Colonic mucosa (tissue), 4 donors: ENCODE measurements around the gene LARP4B. TPM values are rescaled to one million over a fixed set of nuclear protein-coding genes. Genes with fewer than 3 reads are reported as not detected.
A peak's percentile ranks its signal among the peaks of the same experiment; 100 is the strongest.

ENCODE experiments used
- DNase-seq: peaks from one replicate; pipeline ENCODE4 v3.0.0-alpha.2; 2020
- H3K27ac ChIP-seq: fragments of 200-600 bp; one replicate; pipeline ENCODE4 v1.8.0; 2021
- H3K27me3 ChIP-seq: fragments of 200-600 bp; one replicate; pipeline ENCODE4 v1.8.0; 2021
- H3K36me3 ChIP-seq: fragments of 200-600 bp; one replicate; pipeline ENCODE4 v1.8.0; 2021
- H3K4me1 ChIP-seq: fragments of 200-600 bp; one replicate; pipeline ENCODE4 v1.8.0; 2021; ENCODE audit warnings: mild to moderate bottlenecking
- H3K4me3 ChIP-seq: fragments of 200-600 bp; one replicate; pipeline ENCODE4 v1.8.0; 2021
- H3K9ac ChIP-seq, 2 donors: one replicate each; pipeline ENCODE4 v1.7.0; 2013; ENCODE audit warnings: control low read depth in 2 of 2, low read depth in 2 of 2, low read length in 2 of 2
- H3K9me3 ChIP-seq: fragments of 200-600 bp; one replicate; pipeline ENCODE4 v1.8.0; 2021
- intact Hi-C: fragments of 100-400 bp; cut with DNase I; formaldehyde crosslinking; loops from one replicate; pipeline ENCODE4 v1.14.1; 2022
- total RNA-seq, 2 donors: library from RNA; stranded (reverse); fragmentation: NEBNext Ultra II Directional in 1 of 2; extraction: Animal tissue kit (Norgen Biotek cat#: 25700) in 1 of 2; gene quantifications; one replicate each; pipeline ENCODE4 v1.2.1, GENCODE V29; 2021
- TF ChIP-seq, protein P1 (sequence below): fragments of 200-600 bp; IDR thresholded peaks from one replicate; pipeline ENCODE4 v1.8.0; 2022; ENCODE audit warnings: antibody characterized with exemption, mild to moderate bottlenecking
- donor health status: healthy.
- donor health status: DM: no; HTN: no; CAD: no.
- donor health status: DM: no; HTN: no; CAD: no.

Gene LARP4B
- total RNA-seq, 2 donors from 2014 or later = 129 to 136 TPM

DNA sequence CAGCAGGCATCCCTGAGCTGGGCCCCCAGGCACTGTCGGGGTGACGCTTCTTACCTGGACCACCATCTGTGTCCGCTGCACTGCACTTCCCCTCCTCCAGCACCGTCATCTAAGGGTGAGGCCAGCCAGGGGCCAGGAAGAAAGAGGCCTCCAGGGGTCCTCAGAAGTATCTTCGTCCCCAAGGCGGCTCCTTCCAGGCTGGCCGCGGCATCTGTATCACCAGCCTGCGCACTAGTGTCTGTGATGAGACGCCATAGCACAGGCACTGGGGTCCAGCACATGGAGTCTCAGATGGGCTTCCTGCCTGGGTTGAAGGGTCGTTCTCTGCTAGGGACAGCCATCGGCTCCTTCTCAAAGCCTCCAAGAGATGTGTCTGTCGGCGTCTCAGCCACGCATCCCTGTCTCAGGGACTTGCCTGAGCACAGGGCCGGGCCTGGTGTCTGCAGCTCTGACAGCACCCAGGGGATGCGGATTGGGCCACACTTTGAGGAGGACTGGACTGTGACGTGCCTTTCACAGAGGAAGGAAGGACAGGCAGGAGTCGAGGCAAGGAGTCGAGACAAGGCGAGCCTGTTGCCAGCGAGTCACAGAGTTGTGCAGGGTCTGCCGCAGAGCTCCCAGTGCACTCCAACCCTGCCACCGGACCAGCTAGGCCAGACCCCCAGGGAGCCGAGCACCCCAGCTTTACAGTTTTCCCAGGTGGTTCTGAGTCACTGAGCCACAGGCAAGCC is 140.5 kb downstream of the LARP4B start:
- TF ChIP-seq, protein P1, sequence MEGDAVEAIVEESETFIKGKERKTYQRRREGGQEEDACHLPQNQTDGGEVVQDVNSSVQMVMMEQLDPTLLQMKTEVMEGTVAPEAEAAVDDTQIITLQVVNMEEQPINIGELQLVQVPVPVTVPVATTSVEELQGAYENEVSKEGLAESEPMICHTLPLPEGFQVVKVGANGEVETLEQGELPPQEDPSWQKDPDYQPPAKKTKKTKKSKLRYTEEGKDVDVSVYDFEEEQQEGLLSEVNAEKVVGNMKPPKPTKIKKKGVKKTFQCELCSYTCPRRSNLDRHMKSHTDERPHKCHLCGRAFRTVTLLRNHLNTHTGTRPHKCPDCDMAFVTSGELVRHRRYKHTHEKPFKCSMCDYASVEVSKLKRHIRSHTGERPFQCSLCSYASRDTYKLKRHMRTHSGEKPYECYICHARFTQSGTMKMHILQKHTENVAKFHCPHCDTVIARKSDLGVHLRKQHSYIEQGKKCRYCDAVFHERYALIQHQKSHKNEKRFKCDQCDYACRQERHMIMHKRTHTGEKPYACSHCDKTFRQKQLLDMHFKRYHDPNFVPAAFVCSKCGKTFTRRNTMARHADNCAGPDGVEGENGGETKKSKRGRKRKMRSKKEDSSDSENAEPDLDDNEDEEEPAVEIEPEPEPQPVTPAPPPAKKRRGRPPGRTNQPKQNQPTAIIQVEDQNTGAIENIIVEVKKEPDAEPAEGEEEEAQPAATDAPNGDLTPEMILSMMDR = no peak
- H3K9me3 ChIP-seq = no peaks in the 10 kb centered on the region
- H3K27ac ChIP-seq = no peak overlapping the region
- H3K4me3 ChIP-seq = no peak overlapping the region
- H3K4me1 ChIP-seq = no peaks in the 10 kb centered on the region
- no peak overlapping the region for H3K9ac ChIP-seq
- intact Hi-C loops = no loop called here
- no peaks in the 10 kb centered on the region for H3K36me3 ChIP-seq
- DNase-seq = no peak
- H3K27me3 ChIP-seq = no peaks in the 10 kb centered on the region

DNA sequence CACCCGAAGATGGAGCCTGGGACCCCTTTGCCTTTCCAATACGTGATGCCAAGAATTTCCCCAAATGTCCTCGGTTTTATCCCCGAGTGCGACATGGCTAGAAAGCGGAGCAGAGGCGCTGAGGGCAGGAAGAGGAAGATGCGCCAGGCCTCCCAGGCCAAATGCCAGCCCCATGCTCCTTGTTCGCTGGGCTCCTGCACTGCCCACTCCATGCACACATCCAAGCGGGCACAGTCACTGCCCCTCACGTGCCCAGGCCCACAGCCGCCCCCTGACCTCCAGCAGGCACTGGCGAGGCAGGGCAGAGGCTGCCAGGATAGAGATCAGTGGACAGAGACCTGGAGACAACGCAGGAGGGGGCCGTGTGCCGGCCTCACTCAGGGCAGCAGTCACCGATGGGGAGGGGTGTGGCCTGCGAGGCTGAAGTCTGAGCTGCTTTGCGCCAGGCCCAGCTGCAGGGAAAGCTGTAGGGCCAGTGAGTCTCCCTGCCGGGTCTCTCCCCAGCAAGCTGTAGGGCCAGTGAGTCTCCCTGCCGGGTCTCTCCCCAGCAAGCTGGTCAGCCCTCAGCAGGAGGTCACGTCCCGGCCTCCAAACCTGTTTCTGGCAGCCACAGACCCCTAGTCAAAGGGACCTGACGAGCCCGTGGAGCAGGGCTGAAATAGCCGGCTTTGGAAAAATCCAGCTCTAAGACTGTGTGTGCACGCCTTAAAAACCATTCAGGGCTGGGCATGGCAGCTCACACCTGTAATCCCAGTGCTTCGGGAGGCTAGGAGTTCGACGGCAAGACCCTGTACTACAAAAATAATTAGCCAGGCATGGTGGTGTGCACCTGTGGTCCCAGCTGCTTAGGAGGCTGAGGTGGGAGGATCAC is 141.4 kb downstream of the LARP4B start:
- TF ChIP-seq, protein P1 = no peak
- intact Hi-C loops = loop anchor here (5.0 kb wide), 1 partner anchor 278 kb away; no protein-coding TSS in a partner anchor
- H3K4me3 ChIP-seq = peak overlapping the region; percentile 23

DNA sequence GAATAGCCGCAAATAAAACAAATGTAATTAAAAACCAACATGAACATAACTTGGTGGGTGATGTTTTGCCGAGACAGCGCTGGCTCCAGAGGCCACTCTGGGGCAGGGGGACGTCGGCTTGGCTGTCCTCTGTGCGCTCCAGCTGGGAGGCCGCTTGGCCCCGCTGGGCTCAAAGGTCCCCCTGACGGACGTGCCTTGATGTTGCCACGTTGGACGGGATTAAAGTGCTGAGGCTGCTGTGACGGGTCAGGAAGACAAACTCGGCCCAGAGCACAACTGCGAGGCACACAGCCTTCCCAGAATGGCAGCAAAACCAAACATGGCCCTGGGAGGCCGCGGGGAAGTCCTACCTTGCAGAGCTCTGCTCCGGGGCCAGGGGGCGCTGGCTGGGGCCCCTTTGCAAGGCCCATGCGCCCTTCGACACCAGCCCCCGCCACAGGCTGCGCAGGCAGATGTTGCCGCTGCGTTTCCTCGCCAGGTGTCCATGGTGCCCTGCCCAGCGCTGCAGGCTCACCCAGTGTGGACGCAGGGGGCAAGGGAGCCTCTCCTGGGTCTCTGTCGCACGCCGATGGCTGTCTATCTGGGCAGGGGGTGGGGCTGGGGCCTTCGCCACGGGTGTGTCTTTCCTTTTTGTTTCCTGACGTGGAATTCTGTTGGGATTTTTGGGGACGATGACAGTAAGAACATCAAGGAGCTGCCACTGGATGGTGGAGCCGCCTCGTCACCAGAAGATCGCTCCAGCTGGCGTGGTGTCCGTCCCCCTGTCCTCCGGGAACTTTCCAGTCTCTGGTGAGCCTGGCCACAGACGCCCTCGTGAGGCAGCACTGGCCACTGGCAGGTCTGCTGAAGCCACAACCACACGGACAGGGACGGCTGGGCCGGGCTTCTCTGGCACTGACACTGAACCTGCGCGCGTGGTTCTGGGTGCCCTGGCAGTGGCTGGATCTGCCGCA is 142.4 kb downstream of the LARP4B start:
- peak overlapping the region; percentile 26 to 37 for H3K9ac ChIP-seq
- peak overlapping the region; percentile 23 for H3K4me3 ChIP-seq
- peak; percentile 60 for DNase-seq
- no peak overlapping the region for H3K27ac ChIP-seq
- H3K27me3 ChIP-seq = peaks cover 6% of the 10 kb centered on the region
- intact Hi-C loops = loop anchor here (5.0 kb wide), 1 partner anchor 277 kb away; no protein-coding TSS in a partner anchor
- TF ChIP-seq, protein P1 = peak; percentile 16
- no peaks in the 10 kb centered on the region for H3K4me1 ChIP-seq
- H3K9me3 ChIP-seq = no peaks in the 10 kb centered on the region
- H3K36me3 ChIP-seq = no peaks in the 10 kb centered on the region

More for the DNA sequence above, 141.4 kb downstream of the LARP4B start:
- H3K9ac ChIP-seq = peak overlapping the region in 1 of 2 donors; percentile 26
- no peaks in the 10 kb centered on the region for H3K36me3 ChIP-seq
- DNase-seq = no peak
- no peaks in the 10 kb centered on the region for H3K9me3 ChIP-seq
- H3K27ac ChIP-seq = no peak overlapping the region
- H3K27me3 ChIP-seq = peaks cover under 1% of the 10 kb centered on the region
- H3K4me1 ChIP-seq = no peaks in the 10 kb centered on the region

GRCh38 chr10:787933-788651 is 143.4 kb downstream of the LARP4B start:
- DNase-seq = peak; percentile 13
- no peak overlapping the region for H3K9ac ChIP-seq
- no peaks in the 10 kb centered on the region for H3K9me3 ChIP-seq
- intact Hi-C loops = loop anchor here (5.0 kb wide), 1 partner anchor 276 kb away; no protein-coding TSS in a partner anchor
- peaks cover 6% of the 10 kb centered on the region for H3K27me3 ChIP-seq
- no peaks in the 10 kb centered on the region for H3K4me1 ChIP-seq
- H3K4me3 ChIP-seq = no peak overlapping the region
- no peak overlapping the region for H3K27ac ChIP-seq
- TF ChIP-seq, protein P1 = no peak
- no peaks in the 10 kb centered on the region for H3K36me3 ChIP-seq
